HG03135 (cell line): ENCODE measurements around the gene CHRNA7.
"Not testable (repeated sequence)": the region's sequence is repeated elsewhere in the genome, so short reads cannot be mapped to it uniquely, and the experiment has no call there.

Source experiments
- ATAC-seq: cut with Tn5 transposase; IDR thresholded peaks from one replicate; pipeline ENCODE4 v1.9.1; 2021; ENCODE audit warnings: mild to moderate bottlenecking, moderate library complexity; ENCODE audit not compliant: unreplicated experiment

Gene CHRNA7

DNA sequence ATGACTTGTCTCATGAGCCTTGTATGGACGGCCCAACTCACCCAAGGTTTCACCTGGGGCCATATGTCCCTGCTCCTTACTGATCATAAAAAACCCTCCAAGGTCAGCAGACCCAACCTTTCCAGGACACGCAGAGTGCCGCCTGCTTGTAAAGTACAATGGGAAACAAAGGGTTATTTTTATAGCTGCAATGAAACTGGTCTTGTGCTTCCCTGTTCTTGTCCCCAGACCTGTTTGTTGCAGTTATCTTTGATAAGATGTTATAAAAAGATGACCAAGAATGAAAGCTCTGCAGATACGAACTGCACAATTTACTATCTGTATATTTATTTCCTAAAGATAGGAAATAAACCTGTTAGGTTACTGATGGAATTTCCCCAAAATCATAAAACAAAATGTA, 136.0 kb downstream of the CHRNA7 start:
- not testable (repeated sequence) for ATAC-seq

GRCh38 chr15:32167913-32168312, 137.6 kb downstream of the CHRNA7 start:
- ATAC-seq = not testable (repeated sequence)

DNA sequence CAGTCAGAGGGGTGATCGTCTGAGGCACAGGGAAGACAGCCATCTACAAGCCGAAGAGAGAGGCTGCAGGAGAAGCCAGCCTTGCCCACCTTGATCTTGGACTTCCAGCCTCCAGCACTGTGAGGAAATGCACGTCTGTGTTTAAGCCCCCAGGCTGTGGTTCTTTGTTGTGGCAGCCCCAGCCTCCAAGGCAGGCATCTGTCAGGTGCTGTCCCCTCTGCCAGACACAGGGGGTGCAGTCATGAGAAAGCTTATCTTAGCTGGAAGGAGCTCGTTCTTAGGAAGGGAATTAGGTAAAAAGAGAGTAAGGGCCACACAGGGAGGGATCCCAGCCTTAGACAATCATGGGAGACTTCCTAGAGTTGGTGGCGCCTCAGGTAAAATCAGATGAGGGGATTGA, 150.3 kb downstream of the CHRNA7 start:
- not testable (repeated sequence) for ATAC-seq

DNA sequence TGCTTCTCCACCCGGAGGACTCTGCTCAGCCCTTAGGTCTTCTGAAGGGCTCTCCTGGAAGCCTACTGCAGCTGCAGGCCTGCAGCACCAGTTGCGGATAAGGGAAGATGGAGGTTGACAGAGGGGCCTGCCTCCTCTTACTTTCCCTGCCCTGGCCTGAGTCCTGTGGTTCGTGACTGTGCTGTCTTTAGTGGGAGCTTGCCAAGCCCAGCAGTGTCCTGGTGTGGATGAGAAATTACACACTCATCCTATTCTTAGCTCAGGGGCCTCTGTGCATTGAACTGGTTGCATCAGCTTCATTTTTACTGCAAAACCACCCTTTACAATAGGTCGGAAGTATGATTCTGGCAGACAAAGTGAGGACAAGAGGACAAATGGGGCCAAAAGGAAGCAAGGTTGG, 163.5 kb downstream of the CHRNA7 start:
- not testable (repeated sequence) for ATAC-seq

- ATAC-seq = not testable (repeated sequence)
Measured at GRCh38 chr15:32196206-32196605, 165.9 kb downstream of the CHRNA7 start.

GRCh38 chr15:32198938-32199337, 168.6 kb downstream of the CHRNA7 start:
- ATAC-seq = not testable (repeated sequence)

- not testable (repeated sequence) for ATAC-seq
Measured at GRCh38 chr15:32209081-32209480, 178.8 kb downstream of the CHRNA7 start.

- no peak for ATAC-seq
Measured at GRCh38 chr15:32218666-32219065, 188.4 kb downstream of the CHRNA7 start.
